Upper lobe of left lung (tissue), 4 donors: ENCODE data around the gene NEURL1B.

Experiments
- CTCF ChIP-seq, 6 experiments: fragments of 450-650 bp in 4 of 6; fragments of 200-600 bp in 2 of 6; sonication (generic) in 2 of 6; IDR thresholded peaks; one replicate each; pipeline ENCODE4 v1.5.1; 2016 to 2019; ENCODE audit warnings: antibody characterized with exemption in 6 of 6
- EP300 ChIP-seq, 4 donors: sonication (generic); formaldehyde crosslinking; IDR thresholded peaks; one replicate each; pipeline ENCODE4 v1.5.1; 2017; ENCODE audit warnings: antibody characterized with exemption in 4 of 4, control low read depth in 2 of 4

- TF ChIP-seq EP300 (IDR thresholded peaks at IDR 0.05) (no peak), CTCF (IDR thresholded peaks at IDR 0.05) (no peak)
Observed at GRCh38 chr5:172676914-172677475, 35.9 kb downstream of the NEURL1B start.
